K562 (cell line): ENCODE measurements around the gene CCR5AS.

ENCODE experiments used
- DACH1 ChIP-seq: fragments of 450-650 bp; IDR thresholded peaks from 2 replicates; pipeline ENCODE4 v1.6.1; 2018; ENCODE audit not compliant: partially characterized antibody
- DIDO1 ChIP-seq: fragments of 450-650 bp; IDR thresholded peaks from 2 replicates; pipeline ENCODE4 v1.6.1; 2016; ENCODE audit warnings: low read depth, missing biosample characterization, missing genetic modification characterization
- ETV6 ChIP-seq, 3 experiments: fragments of 150-350 bp in 1 of 3; sonication (generic) in 1 of 3; formaldehyde crosslinking in 1 of 3; IDR thresholded peaks; 2 replicates each; pipeline versions ENCODE4 v1.6.1 to v1.8.0; 2014 to 2022; ENCODE audit warnings: borderline replicate concordance in 2 of 3, low read depth in 2 of 3, antibody characterized with exemption in 1 of 3, low read length in 1 of 3, mild to moderate bottlenecking in 1 of 3, missing genetic modification reagents in 1 of 3
- FOXK2 ChIP-seq, 2 experiments: fragments of 450-650 bp; IDR thresholded peaks in 1 of 2; conservative IDR thresholded peaks in 1 of 2; 2 replicates each; pipeline ENCODE4 v1.6.1; 2016; ENCODE audit warnings: low read depth in 2 of 2, mild to moderate bottlenecking in 1 of 2
- GABPB1 ChIP-seq: sonication (generic); formaldehyde crosslinking; IDR thresholded peaks from 2 replicates; pipeline ENCODE4 v1.8.0; 2022; ENCODE audit warnings: mild to moderate bottlenecking, missing genetic modification reagents
- HDAC1 ChIP-seq, 2 experiments: fragments of 450-650 bp; IDR thresholded peaks; 2 replicates each; pipeline ENCODE4 v1.6.1; 2016 to 2017; ENCODE audit warnings: inconsistent platforms in 1 of 2, mild to moderate bottlenecking in 1 of 2, moderate library complexity in 1 of 2
- IFI16 ChIP-seq: fragments of 250-450 bp; sonication (Bioruptor Pico); IDR thresholded peaks from 2 replicates; pipeline ENCODE4 v2.1.2; 2022; ENCODE audit warnings: mild to moderate bottlenecking, inconsistent platforms
- MTA3 ChIP-seq: fragments of 450-650 bp; formaldehyde crosslinking; IDR thresholded peaks from 2 replicates; pipeline ENCODE4 v1.6.1; 2017; ENCODE audit warnings: mild to moderate bottlenecking, borderline replicate concordance
- NFE2 ChIP-seq: IDR thresholded peaks from 2 replicates; pipeline ENCODE4 v1.6.1; 2014; ENCODE audit warnings: antibody characterized with exemption, low read depth
- NFIX ChIP-seq: fragments of 250-450 bp; sonication (Bioruptor Pico); IDR thresholded peaks from 2 replicates; pipeline ENCODE4 v1.4.0; 2020; ENCODE audit warnings: low read depth, mild to moderate bottlenecking, moderate library complexity
- PHF8 ChIP-seq: fragments of 200-600 bp; sonication (generic); IDR thresholded peaks from 2 replicates; pipeline ENCODE4 v1.6.1; 2012; ENCODE audit warnings: mixed run types, mild to moderate bottlenecking, inconsistent platforms, low read length, moderate library complexity, borderline replicate concordance
- RCOR1 ChIP-seq, 2 experiments: IDR thresholded peaks; 2 replicates each; pipeline ENCODE4 v1.6.1; 2012; ENCODE audit warnings: low read depth in 2 of 2, low read length in 2 of 2, borderline replicate concordance in 1 of 2, improper control_type of control experiment in 1 of 2
- TCF3 ChIP-seq: sonication (generic); formaldehyde crosslinking; IDR thresholded peaks from 2 replicates; pipeline ENCODE4 v1.4.0; 2020; ENCODE audit warnings: mild to moderate bottlenecking, missing genetic modification reagents
- XRCC3 ChIP-seq: fragments of 450-650 bp; IDR thresholded peaks from 2 replicates; pipeline ENCODE4 v1.6.1; 2017; ENCODE audit warnings: mild to moderate bottlenecking, moderate library complexity
- ZEB2 ChIP-seq: fragments of 450-650 bp; IDR thresholded peaks from 2 replicates; pipeline ENCODE4 v1.6.1; 2016
- ZNF12 ChIP-seq: sonication (generic); formaldehyde crosslinking; IDR thresholded peaks from 2 replicates; pipeline ENCODE4 v1.4.0; 2020; ENCODE audit warnings: mild to moderate bottlenecking, missing genetic modification reagents
- ZNF212 ChIP-seq: fragments of 450-650 bp; formaldehyde crosslinking; IDR thresholded peaks from 2 replicates; pipeline ENCODE4 v1.4.0; 2020; ENCODE audit warnings: mild to moderate bottlenecking
- TF ChIP-seq, protein P1 (sequence below): IDR thresholded peaks from 2 replicates; pipeline ENCODE4 v1.6.1; 2014; ENCODE audit warnings: antibody characterized with exemption
- TF ChIP-seq, protein P2 (sequence below): fragments of 450-650 bp; conservative IDR thresholded peaks from 2 replicates; pipeline ENCODE4 v1.6.1; 2016; ENCODE audit warnings: missing genetic modification characterization, low read depth, mild to moderate bottlenecking, control low read depth, missing compliant biosample characterization
- TF ChIP-seq, protein P3 (sequence below), 2 experiments: fragments of 450-650 bp; conservative IDR thresholded peaks; 2 replicates each; pipeline ENCODE4 v1.6.1; 2017; ENCODE audit warnings: mild to moderate bottlenecking in 2 of 2, moderate library complexity in 2 of 2
- TF ChIP-seq, protein P4 (sequence below), 2 experiments: fragments of 200-800 bp in 1 of 2; sonication (Bioruptor generic) in 1 of 2; sonication (generic) in 1 of 2; formaldehyde crosslinking in 1 of 2; IDR thresholded peaks in 1 of 2; conservative IDR thresholded peaks in 1 of 2; 2 replicates each; pipeline versions ENCODE4 v1.5.0 to v1.6.1; 2016 to 2020; ENCODE audit warnings: missing compliant biosample characterization in 1 of 2, missing genetic modification characterization in 1 of 2, missing genetic modification reagents in 1 of 2

The CCR5AS gene

DNA sequence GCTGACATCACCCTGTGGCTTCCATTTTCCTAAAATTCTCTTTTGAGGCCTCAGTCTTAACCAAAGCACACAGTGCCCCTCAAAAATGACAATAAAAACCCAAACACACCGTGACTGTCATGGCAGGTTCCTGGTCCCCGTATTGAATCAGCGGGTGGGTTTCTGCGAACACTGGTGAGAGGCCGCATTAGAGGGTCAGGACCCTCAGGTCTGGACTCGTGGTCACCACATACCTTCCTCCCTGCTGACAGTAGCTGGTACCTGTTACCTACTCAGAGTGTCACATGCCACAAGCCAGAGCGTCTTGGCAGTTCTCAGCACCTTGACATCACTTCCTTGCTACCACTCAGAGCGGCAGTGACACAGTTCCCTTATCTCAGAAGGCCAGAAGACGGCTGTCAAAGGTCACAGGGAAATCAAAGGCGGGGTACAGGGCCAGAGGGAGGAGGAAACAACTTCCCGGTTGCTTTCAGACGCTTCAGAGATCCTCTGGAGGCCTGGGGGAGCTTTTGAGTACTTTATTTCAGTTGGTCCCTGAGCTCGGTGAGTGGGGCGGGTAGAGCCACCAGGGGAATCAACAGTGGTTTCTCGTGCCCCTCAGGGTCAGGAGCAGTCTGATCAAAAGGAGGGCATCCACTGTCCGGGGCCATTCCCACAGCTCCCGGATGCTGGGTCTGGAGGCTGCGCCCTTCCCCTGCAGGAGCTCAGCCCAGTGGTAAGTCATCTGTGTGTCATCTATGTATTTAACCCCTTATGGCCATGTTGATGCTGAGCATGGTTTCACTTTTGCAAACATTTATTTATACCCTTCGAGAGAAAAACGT lies at the start of gene CCR5AS, which contains the start of gene CCRL2 (continued):
- peak; percentile 94 for TF ChIP-seq ZEB2
- TF ChIP-seq MTA3, result peak; percentile 96
- TF ChIP-seq, protein P1, sequence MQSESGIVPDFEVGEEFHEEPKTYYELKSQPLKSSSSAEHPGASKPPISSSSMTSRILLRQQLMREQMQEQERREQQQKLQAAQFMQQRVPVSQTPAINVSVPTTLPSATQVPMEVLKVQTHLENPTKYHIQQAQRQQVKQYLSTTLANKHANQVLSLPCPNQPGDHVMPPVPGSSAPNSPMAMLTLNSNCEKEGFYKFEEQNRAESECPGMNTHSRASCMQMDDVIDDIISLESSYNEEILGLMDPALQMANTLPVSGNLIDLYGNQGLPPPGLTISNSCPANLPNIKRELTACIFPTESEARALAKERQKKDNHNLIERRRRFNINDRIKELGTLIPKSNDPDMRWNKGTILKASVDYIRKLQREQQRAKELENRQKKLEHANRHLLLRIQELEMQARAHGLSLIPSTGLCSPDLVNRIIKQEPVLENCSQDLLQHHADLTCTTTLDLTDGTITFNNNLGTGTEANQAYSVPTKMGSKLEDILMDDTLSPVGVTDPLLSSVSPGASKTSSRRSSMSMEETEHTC, result peak; percentile 94
- no peak for TF ChIP-seq NFIX (CRISPR knock-in tag)
- TF ChIP-seq, protein P2, sequence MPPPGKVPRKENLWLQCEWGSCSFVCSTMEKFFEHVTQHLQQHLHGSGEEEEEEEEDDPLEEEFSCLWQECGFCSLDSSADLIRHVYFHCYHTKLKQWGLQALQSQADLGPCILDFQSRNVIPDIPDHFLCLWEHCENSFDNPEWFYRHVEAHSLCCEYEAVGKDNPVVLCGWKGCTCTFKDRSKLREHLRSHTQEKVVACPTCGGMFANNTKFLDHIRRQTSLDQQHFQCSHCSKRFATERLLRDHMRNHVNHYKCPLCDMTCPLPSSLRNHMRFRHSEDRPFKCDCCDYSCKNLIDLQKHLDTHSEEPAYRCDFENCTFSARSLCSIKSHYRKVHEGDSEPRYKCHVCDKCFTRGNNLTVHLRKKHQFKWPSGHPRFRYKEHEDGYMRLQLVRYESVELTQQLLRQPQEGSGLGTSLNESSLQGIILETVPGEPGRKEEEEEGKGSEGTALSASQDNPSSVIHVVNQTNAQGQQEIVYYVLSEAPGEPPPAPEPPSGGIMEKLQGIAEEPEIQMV (tag), result peak; percentile 74
- TF ChIP-seq HDAC1 (IDR thresholded peaks at IDR 0.05), result peak in 1 of 2 experiments; percentile 96; a peak in 2 of 4 replicates
- no peak for TF ChIP-seq XRCC3
- TF ChIP-seq, protein P3, sequence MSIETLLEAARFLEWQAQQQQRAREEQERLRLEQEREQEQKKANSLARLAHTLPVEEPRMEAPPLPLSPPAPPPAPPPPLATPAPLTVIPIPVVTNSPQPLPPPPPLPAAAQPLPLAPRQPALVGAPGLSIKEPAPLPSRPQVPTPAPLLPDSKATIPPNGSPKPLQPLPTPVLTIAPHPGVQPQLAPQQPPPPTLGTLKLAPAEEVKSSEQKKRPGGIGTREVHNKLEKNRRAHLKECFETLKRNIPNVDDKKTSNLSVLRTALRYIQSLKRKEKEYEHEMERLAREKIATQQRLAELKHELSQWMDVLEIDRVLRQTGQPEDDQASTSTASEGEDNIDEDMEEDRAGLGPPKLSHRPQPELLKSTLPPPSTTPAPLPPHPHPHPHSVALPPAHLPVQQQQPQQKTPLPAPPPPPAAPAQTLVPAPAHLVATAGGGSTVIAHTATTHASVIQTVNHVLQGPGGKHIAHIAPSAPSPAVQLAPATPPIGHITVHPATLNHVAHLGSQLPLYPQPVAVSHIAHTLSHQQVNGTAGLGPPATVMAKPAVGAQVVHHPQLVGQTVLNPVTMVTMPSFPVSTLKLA (conservative IDR thresholded peaks at IDR 0.05), result peak in 1 of 2 experiments; percentile 88; a peak in 3 of 4 replicates
- no peak for TF ChIP-seq DIDO1 (tag)
- peak; percentile 70 for TF ChIP-seq NFE2
- peak; percentile 97 for TF ChIP-seq TCF3 (CRISPR knock-in tag)
- TF ChIP-seq ZNF12, result peak; percentile 63; the same call in 1 of the 2 replicates
- 0 out of 2 replicates have a peak, but pooled peaks have one; percentile 25 for TF ChIP-seq ZNF212 (CRISPR knock-in tag)
- TF ChIP-seq, protein P4, sequence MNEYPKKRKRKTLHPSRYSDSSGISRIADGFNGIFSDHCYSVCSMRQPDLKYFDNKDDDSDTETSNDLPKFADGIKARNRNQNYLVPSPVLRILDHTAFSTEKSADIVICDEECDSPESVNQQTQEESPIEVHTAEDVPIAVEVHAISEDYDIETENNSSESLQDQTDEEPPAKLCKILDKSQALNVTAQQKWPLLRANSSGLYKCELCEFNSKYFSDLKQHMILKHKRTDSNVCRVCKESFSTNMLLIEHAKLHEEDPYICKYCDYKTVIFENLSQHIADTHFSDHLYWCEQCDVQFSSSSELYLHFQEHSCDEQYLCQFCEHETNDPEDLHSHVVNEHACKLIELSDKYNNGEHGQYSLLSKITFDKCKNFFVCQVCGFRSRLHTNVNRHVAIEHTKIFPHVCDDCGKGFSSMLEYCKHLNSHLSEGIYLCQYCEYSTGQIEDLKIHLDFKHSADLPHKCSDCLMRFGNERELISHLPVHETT (CRISPR knock-in tag; conservative IDR thresholded peaks at IDR 0.05 in 1 of 2, IDR thresholded peaks at IDR 0.05 in 1 of 2), result peak in 1 of 2 experiments; percentile 68; a peak in 1 of 4 replicates
- peak; percentile 93 for TF ChIP-seq GABPB1 (CRISPR knock-in tag)
- peak; percentile 69 to 79; a peak in 3 of 4 replicates for TF ChIP-seq FOXK2 (conservative IDR thresholded peaks at IDR 0.05 in 1 of 2, IDR thresholded peaks at IDR 0.05 in 1 of 2; ENCODE audit: low read depth in 2 of 2)
- peak; percentile 70; the same call in 1 of the 2 replicates for TF ChIP-seq PHF8
- TF ChIP-seq IFI16 (CRISPR knock-in tag), result 0 out of 2 replicates have a peak, but pooled peaks have one; percentile 61
- peak; percentile 95 to 99 for TF ChIP-seq RCOR1 (IDR thresholded peaks at IDR 0.05; ENCODE audit: borderline replicate concordance in 1 of 2, low read depth in 2 of 2, low read length in 2 of 2)
- TF ChIP-seq DACH1, result no peak
- peak in 1 of 2 experiments; percentile 60; a peak in 2 of 4 replicates for TF ChIP-seq ETV6 (IDR thresholded peaks at IDR 0.05; ENCODE audit: borderline replicate concordance in 1 of 2, low read depth in 2 of 2, low read length in 1 of 2)
- TF ChIP-seq ETV6 (CRISPR knock-in tag; IDR thresholded peaks at IDR 0.05; ENCODE audit: borderline replicate concordance), result no peak
